GM18861 (cell line): Measurements from ENCODE around the gene NID1.
A peak's percentile ranks its signal among the peaks of the same experiment; 100 is the strongest.
"Not testable (repeated sequence)": the region's sequence is repeated elsewhere in the genome, so short reads cannot be mapped to it uniquely, and the experiment has no call there.

Source experiments
- ATAC-seq: cut with Tn5 transposase; IDR thresholded peaks from one replicate; pipeline ENCODE4 v1.9.1; 2021; ENCODE audit not compliant: unreplicated experiment

Gene NID1

GRCh38 chr1:235971571-235972310, 93.1 kb downstream of the NID1 start:
- ATAC-seq: peak; percentile 85

GRCh38 chr1:235971020-235971419, 93.9 kb downstream of the NID1 start:
- no peak for ATAC-seq

DNA sequence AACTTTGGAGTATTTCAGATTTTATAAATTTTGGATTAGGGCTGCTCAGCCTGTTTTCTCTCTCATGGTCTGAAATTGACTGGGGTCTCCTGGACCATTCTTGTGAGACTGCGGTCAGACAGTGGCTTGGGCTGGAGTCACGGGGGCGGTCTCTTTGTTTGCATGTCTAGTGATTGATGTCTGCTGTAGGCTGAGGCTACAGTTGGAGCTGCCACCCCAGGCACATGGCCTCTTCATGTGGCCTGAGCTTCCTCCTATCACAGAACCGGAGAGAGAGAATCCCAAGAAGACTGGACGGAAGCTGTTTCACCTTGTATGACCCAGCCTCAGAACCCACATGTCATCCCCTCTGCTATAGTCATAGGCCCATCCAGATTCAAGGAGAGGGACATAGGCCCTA, 96.1 kb downstream of the NID1 start:
- ATAC-seq: no peak

GRCh38 chr1:235966134-235966533, 98.8 kb downstream of the NID1 start:
- not testable (repeated sequence) for ATAC-seq

- no peak for ATAC-seq
Observed at GRCh38 chr1:235960809-235961208, 104.1 kb downstream of the NID1 start.

DNA sequence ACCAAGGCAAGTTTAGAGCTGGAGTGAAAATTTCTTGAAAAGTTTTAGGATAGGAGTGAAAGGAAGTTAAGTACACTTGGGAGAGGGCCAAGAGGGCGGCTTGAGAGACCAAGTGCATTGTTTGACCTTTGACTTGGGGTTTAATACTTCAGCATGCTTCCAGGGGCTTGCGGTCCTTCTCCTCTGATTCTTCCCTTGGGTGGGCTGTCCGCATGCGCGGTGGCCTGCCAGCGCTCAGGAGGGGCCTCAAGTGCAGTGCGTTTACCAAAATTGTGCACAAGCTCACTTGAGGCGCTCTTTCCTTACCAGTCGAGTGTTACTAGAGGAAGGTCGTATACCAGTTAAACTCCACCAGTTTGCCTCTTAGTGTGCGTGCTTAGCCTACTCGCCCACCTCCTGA, 106.9 kb downstream of the NID1 start:
- ATAC-seq: no peak

- ATAC-seq: no peak
Observed at GRCh38 chr1:235955777-235956176, 109.1 kb downstream of the NID1 start.

GRCh38 chr1:235954306-235955283, 110.3 kb downstream of the NID1 start:
- peak; percentile 95 for ATAC-seq

- ATAC-seq: no peak
Observed at GRCh38 chr1:235953801-235954200, 111.1 kb downstream of the NID1 start.

DNA sequence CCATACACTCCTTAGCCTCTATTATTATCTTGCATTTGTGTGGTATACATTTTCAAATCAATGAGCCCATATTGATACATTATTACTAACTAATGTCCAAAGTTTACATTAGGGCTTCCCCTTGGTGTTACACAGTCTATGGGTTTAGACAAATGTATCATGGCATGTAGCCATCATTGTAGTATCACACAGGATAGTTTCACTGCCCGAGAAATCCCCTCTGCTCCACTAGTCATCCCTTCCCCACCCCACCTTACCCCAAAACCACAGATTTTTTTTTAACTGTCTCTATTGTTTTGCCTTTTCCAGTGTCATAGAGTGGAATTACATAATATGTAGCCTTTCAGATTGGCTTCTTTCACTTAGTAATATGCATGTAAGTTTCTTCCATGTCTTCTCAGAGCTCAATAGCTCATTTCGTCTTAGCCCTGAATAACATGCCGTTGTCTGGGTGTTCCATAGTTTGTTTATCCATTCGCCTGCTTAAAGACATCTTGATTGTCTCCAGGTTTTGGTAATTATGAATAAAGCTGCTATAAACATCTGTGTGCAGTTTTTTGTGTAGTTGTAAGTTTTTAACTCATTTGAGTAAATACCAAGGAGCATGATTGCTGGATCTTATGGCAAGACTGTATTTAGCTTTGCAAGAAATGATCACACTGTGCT, 111.8 kb downstream of the NID1 start:
- ATAC-seq: peak; percentile 44

DNA sequence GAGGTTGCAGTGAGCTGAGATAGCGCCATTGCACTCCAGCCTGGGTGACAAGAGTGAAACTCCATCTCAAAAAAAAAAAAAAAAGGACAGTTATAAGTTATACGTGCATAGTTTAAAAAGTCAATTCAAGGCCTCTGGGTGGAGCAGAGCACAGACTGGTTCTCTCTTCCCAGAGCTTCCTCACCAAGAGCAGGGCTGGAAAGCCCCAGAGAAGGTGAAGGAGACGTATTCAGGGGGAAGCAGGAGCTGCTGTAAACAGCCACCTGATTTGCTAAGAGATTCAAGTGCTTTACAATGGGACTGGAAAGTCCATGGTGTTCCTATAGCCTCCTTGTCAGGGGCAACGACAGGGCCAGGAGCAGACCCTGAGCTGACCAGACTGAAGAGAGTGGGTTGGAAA, 113.2 kb downstream of the NID1 start:
- ATAC-seq: no peak

DNA sequence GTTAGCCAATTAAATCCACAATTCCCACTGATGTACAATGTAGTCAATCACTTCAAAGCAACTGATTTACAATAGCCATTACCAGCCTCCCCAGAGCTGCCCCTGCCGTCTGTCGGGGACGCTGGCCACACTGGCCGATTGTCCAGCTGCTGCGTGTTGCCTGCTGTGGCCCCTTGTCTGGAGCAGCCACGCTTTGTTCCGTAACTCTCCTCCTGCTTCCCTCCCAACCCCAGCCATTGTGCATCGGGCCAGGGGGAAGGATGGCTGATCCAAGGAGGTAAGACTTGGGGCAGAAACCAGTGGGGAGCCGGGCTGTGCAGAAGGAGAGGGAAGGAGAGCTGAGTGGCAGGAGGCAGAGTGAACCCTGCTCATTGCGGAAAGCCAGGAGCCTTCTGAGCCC, 114.6 kb downstream of the NID1 start:
- ATAC-seq: no peak

DNA sequence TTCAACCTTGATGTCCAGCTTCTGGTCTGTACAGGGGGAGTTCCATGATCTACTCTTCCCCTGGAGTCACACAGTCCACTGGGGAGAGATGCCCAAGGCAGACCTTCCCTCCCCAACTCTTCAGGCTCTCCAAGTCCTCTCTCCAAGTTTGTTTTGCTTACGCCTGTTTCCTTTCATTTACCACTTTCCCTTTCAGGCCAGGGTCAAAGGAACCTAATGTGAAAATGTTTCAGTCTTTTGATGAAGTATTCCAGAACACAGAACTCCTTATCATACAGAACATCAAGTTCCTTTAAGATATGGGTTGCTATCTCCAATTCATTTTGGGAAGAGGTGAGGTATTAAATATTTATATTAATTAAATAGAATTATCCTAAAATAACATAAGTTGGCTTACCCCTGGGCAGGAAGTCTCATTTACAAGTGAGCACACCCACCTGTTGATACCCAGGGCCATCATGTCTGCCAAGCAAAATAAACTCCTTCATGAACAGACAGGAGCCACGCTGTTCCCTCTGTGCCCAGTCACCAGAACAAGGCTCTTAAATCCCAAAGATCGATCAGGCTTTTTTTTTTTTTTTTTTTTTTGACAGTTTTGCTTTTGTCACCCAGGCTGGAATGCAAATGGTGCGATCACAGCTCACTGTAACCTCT, 116.0 kb downstream of the NID1 start:
- ATAC-seq: no peak

DNA sequence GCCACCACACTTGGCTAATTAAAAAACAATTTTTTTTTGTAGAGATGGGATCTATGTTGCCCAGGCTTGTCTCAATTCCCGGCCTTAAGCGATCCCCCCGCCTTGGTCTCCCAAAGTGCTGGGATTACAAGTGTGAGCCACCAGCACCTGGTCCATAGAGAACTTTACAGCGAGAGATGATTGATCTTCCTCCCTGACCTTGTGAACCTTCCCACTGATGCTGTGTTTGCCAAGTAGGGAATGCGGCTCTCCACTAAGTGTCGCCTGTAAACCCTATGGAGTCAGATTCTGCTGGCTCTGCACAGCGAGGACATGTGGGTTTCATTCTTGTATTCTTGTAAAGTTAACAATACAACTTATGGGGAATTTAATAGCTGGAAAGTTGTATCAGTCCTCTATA, 116.9 kb downstream of the NID1 start:
- no peak for ATAC-seq

DNA sequence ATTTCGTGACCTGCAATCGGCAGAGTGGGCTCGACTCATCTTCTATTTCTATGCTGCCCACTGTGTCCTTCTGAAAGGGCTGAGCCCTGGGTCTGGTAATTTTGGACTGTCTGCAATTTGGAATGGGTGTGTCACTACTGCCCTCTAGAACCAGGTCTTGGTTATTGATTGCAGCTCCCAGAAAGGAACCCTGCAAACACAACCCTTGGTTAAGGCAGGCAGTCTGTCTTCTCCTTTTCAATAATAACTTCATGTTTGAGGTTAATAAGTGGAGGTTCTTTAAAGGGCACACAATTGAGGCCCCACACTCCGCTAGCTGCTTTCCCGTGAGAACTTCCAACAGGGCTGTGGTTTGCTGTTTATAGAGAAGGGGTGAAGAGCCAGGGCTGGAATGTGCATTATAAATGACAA, 118.3 kb downstream of the NID1 start:
- ATAC-seq: peak; percentile 52

- peak; percentile 53 for ATAC-seq
Observed at GRCh38 chr1:235945775-235946570, 118.9 kb downstream of the NID1 start.

- no peak for ATAC-seq
Observed at GRCh38 chr1:235943581-235944114, 121.2 kb downstream of the NID1 start.

- ATAC-seq: no peak
Observed at GRCh38 chr1:235942979-235943575, 121.8 kb downstream of the NID1 start.

- ATAC-seq: no peak
Observed at GRCh38 chr1:235942625-235942934, 122.3 kb downstream of the NID1 start.
